Measurements from ENCODE around the gene NKD2. TPM values are rescaled to one million over a fixed set of nuclear protein-coding genes. Genes with fewer than 3 reads are reported as not detected.
"Not testable (repeated sequence)": the region's sequence is repeated elsewhere in the genome, so short reads cannot be mapped to it uniquely, and the experiment has no call there.

NKD2 gene
- total RNA-seq, 1 experiment from 2014 or later, result 7.5 TPM

DNA sequence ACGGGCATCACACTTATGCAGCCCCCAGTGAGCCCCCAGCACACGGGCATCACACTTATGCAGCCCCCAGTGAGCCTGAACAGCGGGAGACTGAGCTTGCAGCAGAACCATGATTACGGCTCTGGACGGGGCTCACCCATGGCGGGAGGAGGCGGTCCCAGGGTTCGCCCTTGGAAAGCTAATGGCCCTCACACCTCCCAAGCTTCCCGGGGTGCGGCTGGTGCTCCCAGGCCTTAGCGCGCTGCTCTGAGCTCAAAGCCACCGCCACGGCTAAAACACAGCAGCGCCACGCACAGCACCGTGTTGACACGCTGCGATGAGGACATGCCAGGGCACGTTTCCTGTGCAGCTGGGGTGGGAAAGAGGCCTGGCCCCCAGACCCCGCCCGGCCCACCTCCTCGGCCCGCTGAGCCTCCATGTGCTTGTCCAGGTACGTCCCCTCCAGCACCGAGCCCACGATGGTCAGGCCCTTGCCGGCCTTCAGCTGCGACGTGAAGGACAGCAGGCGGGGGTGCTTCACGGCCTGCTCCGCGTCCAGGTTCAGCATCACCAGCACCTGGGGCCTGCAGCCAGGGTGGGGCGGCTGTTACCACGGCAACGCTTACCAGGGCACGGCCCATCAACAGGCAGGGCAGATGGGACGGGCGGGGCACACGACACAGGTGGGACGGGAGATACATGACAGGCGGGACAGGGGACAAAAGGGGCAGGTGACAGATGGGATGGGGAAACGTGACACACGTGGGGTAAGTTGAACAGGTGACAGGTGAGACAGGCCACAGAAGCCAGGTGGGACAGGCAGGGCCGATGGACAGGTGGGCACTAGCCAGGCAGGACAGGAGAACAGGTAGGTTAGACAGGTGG lies 64.9 kb downstream of the NKD2 start:
- no peak for DNase-seq (ENCODE audit: low spot score)

DNA sequence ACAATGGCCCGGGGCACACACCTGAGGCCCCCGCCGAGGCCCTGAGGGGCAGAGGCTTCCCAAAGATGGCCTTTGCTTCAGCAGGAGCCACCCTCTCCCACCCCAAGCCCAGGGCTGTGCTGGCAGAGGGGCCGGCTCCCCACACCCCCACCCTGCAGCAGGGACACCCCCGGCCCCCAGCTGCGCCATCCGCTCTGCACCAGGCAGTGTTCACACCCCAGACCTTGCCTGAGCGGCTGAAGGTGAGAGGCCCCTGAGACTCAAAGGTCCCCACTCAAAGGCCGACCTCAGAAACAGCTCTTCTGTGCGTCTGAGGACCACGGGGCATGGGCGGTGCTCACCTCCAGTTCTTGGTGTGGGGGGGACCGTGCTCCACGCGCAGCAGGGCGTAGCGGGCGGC lies 65.6 kb downstream of the NKD2 start:
- no peak for DNase-seq (ENCODE audit: low spot score)

DNA sequence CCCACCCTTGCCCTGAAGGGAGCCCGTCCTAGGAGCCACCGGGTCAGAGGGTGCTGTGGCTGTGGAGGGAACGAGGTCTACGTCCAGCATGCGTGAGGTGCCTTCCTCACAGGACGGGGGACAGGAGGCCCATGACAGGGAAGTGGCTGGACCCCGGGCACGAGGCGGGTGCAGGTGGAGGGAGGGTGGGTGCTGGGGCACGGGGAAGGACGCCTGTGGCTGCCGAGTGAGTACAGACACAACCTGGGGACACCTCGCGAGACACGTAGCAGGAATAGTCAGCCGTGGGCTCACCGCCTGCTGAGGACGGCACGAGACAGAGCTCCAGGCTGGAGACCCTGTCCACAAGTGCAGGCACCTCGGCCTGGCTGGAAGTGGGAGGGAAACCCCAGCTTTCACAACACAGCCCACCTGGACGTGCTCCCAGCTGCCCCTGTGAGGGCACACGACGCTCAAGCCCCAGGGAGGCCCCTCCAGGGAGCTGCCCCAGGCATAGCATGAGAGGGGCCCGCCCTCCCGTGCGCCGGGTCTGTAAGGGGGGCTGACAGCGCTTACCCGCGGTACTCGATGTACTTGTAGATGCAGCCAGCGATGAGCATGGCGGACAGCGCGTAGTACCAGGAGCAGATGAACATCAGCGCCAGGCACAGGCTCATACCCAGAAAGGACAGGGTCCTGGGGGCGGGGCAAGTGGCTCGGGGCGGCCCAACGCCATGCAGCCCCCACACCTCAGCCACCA lies 66.4 kb downstream of the NKD2 start:
- DNase-seq (ENCODE audit: low spot score), result no peak

DNA sequence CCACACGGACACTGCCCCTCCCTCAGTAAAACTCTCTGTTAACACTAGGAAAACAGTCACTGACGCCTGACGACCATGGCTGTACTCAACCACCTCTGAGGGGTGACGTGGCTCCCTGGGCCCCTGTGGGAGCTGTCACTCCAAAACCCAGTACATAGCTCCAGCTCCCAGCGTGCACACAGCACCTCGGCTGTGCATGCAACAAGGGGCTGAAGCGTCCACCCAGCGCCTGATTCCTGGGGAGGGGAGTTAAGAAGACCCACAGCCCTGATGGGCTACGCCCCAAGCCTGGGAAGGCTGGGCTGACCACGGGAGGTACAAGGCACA lies 66.9 kb downstream of the NKD2 start:
- DNase-seq (ENCODE audit: low spot score), result no peak

DNA sequence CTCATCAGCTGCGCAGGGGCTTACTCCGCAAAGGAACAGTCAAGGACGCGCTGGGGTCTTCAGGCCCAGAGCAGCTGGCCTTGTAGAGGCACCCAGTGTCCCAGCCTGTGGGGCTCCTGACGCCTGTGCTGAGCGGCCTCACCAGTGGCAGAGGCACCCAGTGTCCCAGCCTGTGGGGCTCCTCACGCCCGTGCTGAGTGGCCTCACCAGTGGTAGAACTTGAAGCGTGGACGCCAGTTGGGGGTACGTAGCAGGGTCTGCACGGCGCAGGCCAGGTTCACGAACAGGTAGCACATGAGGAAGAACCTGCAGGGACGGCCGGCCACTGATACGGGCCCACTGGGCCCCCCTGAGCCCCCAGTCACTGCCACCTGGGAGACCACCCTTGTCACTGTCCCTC lies 67.3 kb downstream of the NKD2 start:
- DNase-seq (ENCODE audit: low spot score), result no peak

DNA sequence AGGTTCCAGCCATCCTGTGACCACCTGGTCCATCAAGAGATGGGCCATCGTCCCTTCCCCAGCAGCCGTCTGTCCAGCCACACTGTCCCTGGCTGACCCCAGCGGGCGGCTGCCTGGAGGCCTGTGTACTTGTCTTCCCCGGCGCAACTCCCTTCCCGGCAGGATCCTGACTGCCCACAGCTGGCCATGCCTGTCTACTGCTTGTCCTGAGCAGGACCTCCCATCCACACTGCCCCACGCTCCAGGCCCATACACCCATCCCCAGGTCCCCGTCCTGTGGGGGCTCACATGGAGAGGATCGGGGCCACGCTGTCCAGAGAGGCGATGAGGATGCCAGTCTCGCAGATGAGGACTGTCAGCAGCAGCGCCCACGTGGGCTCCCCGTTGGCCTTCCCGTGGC lies 67.8 kb downstream of the NKD2 start:
- no peak for DNase-seq (ENCODE audit: low spot score)

DNA sequence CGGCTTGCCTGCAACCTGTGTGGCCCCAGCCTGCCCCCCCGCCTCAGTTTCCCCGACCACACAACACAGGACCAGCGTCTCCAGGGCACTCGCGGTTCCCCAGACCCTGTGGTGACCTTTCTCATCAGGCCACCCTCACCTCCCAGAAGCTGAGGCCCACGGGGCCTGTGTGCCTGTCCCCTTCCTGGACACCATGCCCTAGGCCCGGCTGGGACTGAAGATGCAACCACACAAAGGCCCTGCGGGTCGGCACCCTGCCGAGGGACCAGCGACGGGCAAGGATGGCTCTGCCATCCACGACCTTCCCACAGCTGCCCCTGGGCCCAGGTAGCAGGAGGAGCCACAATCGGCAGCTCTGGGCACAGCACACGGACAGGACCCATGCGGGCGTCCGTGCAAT lies 68.4 kb downstream of the NKD2 start:
- DNase-seq (ENCODE audit: low spot score), result no peak

DNA sequence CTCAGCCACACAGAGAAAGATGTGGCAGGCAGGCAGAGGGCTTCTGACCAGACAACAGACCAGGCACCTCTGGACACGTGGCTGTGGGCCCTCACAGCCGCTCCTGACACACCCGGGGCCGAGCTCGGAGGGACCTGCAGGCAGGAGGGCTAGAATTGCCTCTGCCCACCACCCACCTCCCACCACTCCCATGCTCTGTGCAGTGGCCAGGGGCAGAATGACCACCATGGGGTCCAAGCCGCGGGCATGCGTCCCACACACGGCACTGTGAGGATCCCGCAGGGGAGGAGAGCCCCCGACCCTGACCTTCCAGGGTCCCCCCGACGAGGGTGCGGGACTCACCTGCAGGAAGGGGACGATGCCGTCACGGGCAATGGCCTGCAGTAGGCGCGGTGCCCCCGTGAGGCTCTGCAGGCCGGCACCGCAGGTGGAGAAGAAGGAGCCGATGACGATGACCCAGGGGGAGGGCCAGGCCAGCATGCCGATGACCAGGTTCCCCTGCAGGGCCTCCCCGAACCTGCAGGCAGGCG lies 69.0 kb downstream of the NKD2 start:
- no peak for DNase-seq (ENCODE audit: low spot score)

DNA sequence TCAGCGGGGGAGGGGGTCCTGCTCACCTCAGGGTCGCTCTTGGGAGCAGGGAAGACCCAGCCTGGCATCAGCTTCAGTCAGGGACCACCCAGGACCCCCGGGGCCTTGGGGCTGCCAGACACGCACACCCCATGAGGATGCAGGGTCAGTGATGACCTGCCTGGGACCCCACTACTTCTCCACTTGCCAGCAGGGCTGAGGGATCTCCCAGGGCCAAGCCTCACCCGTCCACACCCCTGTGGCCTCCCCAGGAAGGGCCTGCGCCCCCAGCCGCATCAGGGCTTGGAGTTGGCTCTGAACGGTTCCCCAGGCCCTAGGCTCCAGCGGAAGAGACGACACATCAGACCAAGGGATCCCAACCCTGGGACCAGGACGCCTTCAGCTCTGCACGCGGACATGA lies 69.6 kb downstream of the NKD2 start:
- no peak for DNase-seq (ENCODE audit: low spot score)

DNA sequence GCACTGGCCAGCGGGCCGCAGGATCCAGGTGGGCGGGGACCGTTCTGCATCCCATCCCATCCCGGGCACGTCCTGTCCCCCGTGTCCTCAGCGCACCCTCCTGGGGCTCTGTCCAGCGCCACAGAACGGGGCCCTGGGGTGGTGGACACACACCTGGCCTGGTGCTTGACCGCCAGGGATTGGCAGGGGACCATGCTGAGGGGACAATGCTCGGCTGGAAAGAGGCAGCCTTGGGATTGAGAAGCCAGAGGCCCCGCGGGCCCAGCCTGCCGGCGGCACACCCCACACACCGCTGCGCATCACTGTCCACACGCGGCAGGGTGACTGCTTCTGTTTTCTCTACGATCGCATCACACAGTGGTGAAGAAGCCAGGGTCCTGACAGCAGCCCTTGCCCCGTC lies 70.2 kb downstream of the NKD2 start:
- no peak for DNase-seq (ENCODE audit: low spot score)

DNA sequence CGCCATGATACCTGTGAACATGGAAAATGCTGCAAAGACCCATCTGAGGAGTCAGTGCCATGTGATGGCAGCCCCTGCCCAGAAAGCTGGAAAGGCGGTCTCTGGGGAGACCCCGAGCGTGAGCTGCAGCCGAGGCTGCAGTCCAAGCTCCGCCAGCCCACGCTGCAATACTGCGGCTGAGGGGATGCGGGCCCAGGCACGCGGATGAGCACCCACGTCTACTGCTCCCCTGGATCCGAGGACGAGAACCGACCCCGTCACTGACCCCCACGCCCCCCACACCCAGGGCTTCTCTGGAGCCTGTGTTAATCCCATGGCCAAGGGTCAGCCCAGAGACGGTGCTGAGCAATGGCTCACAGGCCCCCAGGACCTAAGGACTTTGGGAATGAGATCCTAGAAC lies 70.9 kb downstream of the NKD2 start:
- no peak for DNase-seq (ENCODE audit: low spot score)

DNA sequence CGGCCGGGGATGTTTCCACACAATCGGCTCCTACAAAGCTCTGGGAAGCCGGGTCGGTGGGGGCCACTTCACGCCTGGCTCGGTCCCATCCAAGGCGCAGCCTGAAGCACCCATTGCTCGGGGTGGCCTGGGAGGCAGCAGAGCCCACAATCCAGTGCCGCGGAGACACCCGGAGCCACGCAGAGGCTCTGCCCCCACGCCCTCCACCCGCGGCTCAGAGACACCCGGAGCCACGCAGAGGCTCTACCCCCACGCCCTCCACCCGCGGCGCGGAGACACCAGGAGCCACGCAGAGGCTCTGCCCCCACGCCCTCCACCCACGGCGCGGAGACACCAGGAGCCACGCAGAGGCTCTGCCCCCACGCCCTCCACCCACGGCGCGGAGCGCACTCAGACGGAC lies 71.4 kb downstream of the NKD2 start:
- no peak for DNase-seq (ENCODE audit: low spot score)

DNA sequence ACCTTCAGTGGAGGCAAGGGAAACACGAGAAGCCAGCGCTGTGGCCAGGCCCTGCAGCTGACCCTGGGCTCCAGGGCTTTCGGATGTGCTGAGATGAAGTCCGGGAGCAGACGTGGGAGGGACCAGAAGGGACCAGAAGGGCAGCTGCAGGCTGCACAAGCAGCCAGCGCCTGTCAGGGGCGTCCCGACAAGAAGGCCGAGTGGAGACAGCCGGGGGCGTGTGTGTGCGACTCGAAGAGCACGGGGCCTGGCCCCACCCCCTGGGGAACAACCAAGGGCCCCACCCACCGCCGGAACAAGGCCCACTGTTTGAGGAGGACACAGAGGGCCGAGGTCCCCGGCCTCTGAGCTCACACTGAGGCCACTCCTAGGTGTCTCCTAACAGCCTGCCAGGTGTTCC lies 71.8 kb downstream of the NKD2 start:
- no peak for DNase-seq (ENCODE audit: low spot score)

DNA sequence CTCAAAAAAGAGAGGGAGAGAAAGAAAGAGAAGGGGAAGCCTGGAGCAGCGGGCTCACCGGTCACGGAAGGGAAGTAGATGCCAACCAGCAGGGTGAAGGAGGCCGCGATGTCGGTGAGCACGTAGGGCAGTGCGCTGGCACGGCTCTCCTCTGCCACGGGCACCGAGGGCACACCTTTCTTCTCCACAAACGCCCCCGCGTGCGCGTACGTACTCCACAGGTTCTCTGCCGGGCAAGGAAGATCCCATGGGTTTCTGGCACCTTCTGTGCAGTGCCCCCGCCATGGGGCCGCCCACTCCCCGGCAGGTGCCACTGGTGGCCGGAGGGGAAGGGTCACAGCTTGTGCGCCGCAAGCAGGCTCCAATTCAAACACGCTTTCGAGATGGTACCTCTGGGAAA lies 72.9 kb downstream of the NKD2 start:
- DNase-seq (ENCODE audit: low spot score), result no peak

DNA sequence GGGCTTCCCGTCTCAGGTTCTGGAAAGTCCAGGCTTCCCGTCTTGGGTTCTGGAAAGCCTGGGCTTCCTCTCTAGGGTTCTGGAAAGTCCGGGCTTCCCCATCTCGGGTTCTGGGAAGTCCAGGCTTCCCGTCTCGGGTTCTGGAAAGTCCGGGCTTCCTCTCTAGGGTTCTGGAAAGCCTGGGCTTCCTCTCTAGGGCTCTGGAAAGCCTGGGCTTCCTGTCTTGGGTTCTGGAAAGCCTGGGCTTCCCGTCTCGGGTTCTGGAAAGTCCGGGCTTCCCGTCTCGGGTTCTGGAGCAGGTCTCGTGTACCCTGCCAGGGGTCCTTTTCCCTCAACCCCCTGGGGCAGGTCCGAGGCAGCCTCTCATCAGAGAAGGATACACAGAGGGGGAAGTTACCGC lies 74.4 kb downstream of the NKD2 start:
- DNase-seq (ENCODE audit: low spot score), result not testable (repeated sequence)

DNA sequence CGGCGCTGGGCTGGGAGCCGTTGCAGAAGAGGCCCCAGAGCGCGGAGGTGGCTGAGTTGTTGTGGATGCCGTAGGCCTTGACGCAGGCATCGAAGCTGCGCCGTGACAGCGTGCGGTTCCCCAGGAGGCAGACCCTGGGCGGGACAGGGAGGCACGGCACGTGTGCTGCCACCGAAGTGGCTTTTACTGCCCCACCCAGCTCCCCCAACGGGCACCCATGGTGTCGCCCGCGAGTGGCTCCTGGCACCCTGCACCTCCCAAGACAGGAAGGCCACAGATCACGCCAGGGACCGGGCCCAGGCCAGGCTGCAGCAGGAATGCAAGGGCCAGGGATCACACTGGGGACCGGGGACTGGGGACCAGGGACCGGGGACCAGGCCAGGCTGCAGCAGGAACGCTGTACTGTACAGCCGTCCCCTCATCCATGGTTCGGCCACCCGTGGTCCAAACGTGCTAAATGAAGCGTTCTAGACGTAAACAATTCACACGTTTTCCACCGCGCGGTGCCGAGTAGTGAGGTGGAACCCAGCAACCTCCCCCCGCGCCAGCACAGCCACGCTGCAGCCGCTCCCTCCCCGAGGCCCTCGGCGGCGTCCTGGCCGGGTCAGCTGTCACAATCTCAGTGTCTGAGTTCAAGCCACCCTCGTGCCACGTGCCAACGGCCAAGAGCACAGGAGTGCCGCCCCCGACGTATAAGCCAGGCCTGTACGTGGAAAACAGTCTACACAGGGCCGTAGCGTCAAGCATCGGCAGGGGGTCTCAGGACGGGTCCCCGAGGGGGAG lies 75.4 kb downstream of the NKD2 start:
- no peak for DNase-seq (ENCODE audit: low spot score)

DNA sequence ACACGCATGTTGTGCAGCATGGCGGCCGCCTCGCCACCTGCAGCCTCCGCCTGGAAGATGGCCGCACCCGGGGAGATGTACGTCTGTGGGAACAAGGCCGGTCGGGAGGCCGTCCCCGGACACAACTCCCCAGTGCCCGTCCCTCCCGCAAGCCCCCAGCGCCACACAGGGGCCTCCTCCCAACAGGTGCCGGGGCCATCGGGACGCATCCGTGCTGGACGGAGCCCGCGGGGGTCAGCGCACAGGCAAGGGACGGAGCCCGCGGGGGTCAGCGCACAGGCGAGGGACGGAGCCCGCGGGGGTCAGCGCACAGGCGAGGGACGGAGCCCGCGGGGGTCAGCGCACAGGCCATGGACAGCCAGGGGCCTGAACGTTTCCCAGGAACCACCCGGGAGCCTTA lies 76.8 kb downstream of the NKD2 start:
- no peak for DNase-seq (ENCODE audit: low spot score)

DNA sequence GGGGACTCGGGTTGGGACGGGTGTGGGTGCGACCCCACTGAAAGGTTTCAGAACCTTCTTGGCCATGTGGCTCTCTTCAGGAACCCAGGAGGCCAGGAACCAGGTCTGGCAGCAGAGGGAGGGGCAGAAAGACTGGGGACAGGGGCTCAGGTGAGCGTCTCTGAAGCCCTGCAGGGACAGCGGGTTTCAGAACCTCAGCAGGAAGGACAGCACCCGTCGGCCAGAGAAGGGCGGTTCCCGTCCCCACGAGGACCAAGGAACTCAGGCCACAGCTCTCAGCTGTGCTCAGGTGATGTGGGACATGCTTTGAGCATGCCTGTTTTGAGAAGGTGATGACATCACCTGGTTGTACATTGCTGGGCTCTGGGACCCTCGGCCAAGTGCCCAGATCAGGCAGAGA lies 77.5 kb downstream of the NKD2 start:
- no peak for DNase-seq (ENCODE audit: low spot score)

DNA sequence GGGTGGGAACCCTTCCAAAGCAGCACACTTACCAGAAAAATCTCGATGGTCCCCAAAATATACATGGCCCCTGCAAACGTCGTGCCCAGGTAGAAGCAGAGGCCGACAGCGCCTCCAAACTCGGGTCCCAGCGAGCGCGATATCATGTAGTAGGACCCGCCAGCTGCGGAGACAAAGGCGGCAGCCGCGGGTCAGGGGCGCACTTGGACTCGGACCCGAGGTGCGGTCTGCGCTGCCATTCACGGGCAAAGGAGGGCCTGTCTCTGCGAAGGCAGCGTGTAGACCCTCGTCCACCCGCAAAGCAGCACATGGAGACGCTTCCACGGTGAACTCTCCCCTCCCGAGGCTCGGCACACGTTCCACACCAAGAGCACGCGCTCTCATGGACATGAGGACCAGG lies 78.3 kb downstream of the NKD2 start:
- DNase-seq (ENCODE audit: low spot score), result no peak

DNA sequence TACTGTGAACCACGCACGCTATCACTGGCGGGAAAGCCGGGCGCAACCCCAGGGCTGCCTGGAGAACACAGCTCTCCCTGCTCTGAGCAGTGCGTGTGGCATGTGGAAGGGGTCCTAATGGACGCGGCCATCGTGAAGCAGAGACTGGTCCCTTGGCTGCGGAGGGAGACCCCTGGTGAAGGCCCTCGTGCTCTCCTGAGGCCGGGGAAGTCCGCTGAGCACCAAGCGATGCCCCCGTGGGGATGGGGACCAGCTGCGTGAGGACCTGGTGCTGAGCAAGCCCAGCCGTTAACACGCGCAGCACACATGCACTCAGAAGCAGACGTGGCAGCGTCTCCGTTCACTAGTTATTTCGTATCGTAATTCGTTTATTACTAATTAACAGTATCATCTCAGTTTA lies 78.8 kb downstream of the NKD2 start:
- no peak for DNase-seq (ENCODE audit: low spot score)

DNA sequence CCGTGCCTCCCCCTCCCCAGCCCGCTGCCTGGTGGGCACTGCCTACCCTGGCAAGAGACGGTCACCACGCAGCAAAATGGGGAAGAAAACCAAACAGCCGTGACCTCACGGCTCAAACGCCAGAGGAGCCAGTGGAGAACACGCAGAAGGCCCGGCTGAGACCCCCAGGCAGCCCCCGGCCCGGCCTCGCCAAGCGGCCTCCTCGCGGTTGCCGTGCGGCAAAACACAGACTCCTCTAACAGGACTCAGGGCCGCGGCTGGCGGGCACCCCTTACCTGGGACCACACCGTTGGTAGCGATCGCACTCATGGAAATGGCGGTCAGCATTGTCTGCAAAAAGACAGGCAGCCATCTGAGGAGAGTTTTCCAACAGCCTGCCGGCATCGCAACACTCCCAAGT lies 79.4 kb downstream of the NKD2 start:
- DNase-seq (ENCODE audit: low spot score), result no peak

All from HT-29 (cell line).